K562 (cell line): Measurements from ENCODE around the gene ZNF598. TPM values are rescaled to one million over a fixed set of nuclear protein-coding genes. Genes with fewer than 3 reads are reported as not detected.

Experiments used
- BDP1 ChIP-seq: IDR thresholded peaks from 3 replicates; pipeline ENCODE4 v1.6.1; 2011; ENCODE audit not compliant: insufficient read length, insufficient read depth
- BRD4 ChIP-seq: fragments of 200-600 bp; sonication (generic); IDR thresholded peaks from 2 replicates; pipeline ENCODE4 v1.6.1; 2017; ENCODE audit warnings: inconsistent platforms
- CBX2 ChIP-seq: fragments of 200-600 bp; sonication (generic); IDR thresholded peaks from one replicate; pipeline ENCODE4 v1.6.1; 2012; ENCODE audit warnings: mild to moderate bottlenecking, low read length, inconsistent platforms; ENCODE audit not compliant: insufficient read depth, poor library complexity, severe bottlenecking
- CCNT2 ChIP-seq: IDR thresholded peaks from 2 replicates; pipeline ENCODE4 v1.6.1; 2011; ENCODE audit warnings: borderline replicate concordance, low read depth, mild to moderate bottlenecking, moderate library complexity, mixed read lengths, low read length; ENCODE audit not compliant: insufficient read length; ENCODE audit errors: extremely low read depth
- CREBBP ChIP-seq: IDR thresholded peaks from one replicate; pipeline ENCODE4 v1.6.1; 2012; ENCODE audit warnings: low read depth, mild to moderate bottlenecking, control low read depth, inconsistent platforms, low read length
- HNRNPH1 ChIP-seq: fragments of 200-400 bp; formaldehyde crosslinking; optimal IDR thresholded peaks from 2 replicates; pipeline ENCODE3; 2017; ENCODE audit warnings: low read depth, mild to moderate bottlenecking, low read length, moderate library complexity
- HNRNPUL1 ChIP-seq: fragments of 200-400 bp; formaldehyde crosslinking; IDR thresholded peaks from 2 replicates; pipeline ENCODE4 v1.6.1; 2017; ENCODE audit warnings: low read length
- MIER1 ChIP-seq: fragments of 450-650 bp; IDR thresholded peaks from 2 replicates; pipeline ENCODE4 v1.6.1; 2016; ENCODE audit warnings: antibody characterized with exemption, mild to moderate bottlenecking, low read depth
- NCOA1 ChIP-seq: fragments of 450-650 bp; IDR thresholded peaks from 2 replicates; pipeline ENCODE4 v1.6.1; 2016; ENCODE audit warnings: low read depth
- RNF2 ChIP-seq: sonication (generic); IDR thresholded peaks from 2 replicates; pipeline ENCODE4 v1.6.1; 2016
- SRSF1 ChIP-seq: fragments of 200-400 bp; formaldehyde crosslinking; IDR thresholded peaks from 2 replicates; pipeline ENCODE4 v1.6.1; 2017; ENCODE audit warnings: mild to moderate bottlenecking, low read depth, low read length, moderate library complexity
- polyA plus RNA-seq, 8 experiments: library from polyadenylated mRNA; depleted of rRNA in 4 of 8; stranded (reverse) in 5 of 8; unstranded in 3 of 8; fragments of >200 nt; fragmentation: Nextera tagmentation in 2 of 8; fragmentation: Illumina TruSeq in 1 of 8; extraction: Ambion mirVana in 2 of 8; extraction: Trizol in 1 of 8; gene quantifications; 2 replicates each; pipeline versions ENCODE4 v1.2.1 to v1.2.3, GENCODE V29; 2011 to 2014; ENCODE audit warnings: inconsistent platforms in 1 of 8, missing spikeins in 1 of 8
- total RNA-seq, 7 experiments: library from RNA; depleted of rRNA in 6 of 7; stranded (reverse); fragments of >200 nt in 6 of 7; fragmentation: Illumina TruSeq in 2 of 7; extraction: Trizol in 2 of 7; gene quantifications; 2 replicates each; pipeline versions ENCODE4 v1.2.1 to v1.2.3, GENCODE V29; 2011 to 2021; ENCODE audit warnings: low replicate concordance in 1 of 7
- TF ChIP-seq, protein P1 (sequence below), 2 experiments: fragments of 450-650 bp; formaldehyde crosslinking in 1 of 2; IDR thresholded peaks; 2 replicates each; pipeline versions ENCODE4 v1.4.0 to v1.6.1; 2014 to 2020; ENCODE audit warnings: mild to moderate bottlenecking in 2 of 2, borderline replicate concordance in 1 of 2, low read depth in 1 of 2
- TF ChIP-seq, protein P2 (sequence below): fragments of 250-450 bp; sonication (Bioruptor Pico); IDR thresholded peaks from 2 replicates; pipeline ENCODE4 v1.4.0; 2020

ZNF598 gene
- total and polyA plus RNA-seq, 9 of the 15 experiments (the other 6 are each of a cell fraction or from before 2014, with no cell fraction given) = 0.11 to 115 (median 29.6) TPM

DNA sequence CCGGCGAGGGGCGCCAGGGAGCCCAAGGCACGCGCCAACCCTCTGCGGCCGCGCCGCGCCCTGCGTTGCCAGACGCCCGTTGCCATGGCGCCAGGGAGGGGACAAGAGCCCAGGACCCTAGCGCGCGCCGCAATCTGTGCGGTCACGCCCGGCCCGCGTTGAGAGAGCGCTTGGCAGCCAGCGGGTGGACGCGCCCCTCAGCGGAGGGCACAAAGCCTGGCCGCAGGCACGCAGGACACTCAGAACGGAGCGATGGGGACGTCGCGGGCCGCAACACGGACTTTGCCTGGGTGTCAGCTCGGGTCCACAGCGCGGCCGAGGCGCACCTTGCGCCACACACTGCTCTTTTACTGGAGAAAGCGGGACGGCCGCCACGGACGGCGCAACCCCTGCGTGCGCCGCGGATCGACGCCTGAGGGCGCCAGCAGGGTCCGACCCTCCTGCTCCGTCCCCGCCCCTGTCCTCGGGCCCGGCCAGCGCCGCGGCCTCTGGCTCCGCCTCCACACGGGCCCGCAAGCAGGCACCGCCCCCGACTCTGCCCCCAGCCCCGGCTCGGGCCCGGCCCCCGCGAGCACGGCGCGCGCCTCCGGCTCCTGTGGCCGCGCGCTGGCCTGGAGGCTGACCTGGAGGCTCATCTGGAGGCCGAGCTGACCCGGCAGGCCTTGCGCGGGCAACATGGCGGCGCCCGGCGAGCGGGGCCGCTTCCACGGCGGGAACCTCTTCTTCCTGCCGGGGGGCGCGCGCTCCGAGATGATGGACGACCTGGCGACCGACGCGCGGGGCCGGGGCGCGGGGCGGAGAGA is 25.9 kb downstream of the ZNF598 start, which contains the start of gene GFER (continued):
- TF ChIP-seq, protein P1, sequence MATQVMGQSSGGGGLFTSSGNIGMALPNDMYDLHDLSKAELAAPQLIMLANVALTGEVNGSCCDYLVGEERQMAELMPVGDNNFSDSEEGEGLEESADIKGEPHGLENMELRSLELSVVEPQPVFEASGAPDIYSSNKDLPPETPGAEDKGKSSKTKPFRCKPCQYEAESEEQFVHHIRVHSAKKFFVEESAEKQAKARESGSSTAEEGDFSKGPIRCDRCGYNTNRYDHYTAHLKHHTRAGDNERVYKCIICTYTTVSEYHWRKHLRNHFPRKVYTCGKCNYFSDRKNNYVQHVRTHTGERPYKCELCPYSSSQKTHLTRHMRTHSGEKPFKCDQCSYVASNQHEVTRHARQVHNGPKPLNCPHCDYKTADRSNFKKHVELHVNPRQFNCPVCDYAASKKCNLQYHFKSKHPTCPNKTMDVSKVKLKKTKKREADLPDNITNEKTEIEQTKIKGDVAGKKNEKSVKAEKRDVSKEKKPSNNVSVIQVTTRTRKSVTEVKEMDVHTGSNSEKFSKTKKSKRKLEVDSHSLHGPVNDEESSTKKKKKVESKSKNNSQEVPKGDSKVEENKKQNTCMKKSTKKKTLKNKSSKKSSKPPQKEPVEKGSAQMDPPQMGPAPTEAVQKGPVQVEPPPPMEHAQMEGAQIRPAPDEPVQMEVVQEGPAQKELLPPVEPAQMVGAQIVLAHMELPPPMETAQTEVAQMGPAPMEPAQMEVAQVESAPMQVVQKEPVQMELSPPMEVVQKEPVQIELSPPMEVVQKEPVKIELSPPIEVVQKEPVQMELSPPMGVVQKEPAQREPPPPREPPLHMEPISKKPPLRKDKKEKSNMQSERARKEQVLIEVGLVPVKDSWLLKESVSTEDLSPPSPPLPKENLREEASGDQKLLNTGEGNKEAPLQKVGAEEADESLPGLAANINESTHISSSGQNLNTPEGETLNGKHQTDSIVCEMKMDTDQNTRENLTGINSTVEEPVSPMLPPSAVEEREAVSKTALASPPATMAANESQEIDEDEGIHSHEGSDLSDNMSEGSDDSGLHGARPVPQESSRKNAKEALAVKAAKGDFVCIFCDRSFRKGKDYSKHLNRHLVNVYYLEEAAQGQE (IDR thresholded peaks at IDR 0.05; ENCODE audit: borderline replicate concordance) = no peak
- TF ChIP-seq, protein P1 (CRISPR knock-in tag; IDR thresholded peaks at IDR 0.05; ENCODE audit: low read depth) = peak; percentile 17; the same call in 1 of the 2 replicates
- TF ChIP-seq SRSF1 (peak; percentile 52; the same call in 1 of the 2 replicates), CBX2 (no peak), MIER1 (no peak), HNRNPH1 (no peak), NCOA1 (no peak), HNRNPUL1 (no peak), CCNT2 (peak; percentile 92), CREBBP (no peak), BRD4 (0 out of 2 replicates have a peak, but pooled peaks have one; percentile 11), BDP1 (no peak), RNF2 (no peak)
- TF ChIP-seq, protein P2, sequence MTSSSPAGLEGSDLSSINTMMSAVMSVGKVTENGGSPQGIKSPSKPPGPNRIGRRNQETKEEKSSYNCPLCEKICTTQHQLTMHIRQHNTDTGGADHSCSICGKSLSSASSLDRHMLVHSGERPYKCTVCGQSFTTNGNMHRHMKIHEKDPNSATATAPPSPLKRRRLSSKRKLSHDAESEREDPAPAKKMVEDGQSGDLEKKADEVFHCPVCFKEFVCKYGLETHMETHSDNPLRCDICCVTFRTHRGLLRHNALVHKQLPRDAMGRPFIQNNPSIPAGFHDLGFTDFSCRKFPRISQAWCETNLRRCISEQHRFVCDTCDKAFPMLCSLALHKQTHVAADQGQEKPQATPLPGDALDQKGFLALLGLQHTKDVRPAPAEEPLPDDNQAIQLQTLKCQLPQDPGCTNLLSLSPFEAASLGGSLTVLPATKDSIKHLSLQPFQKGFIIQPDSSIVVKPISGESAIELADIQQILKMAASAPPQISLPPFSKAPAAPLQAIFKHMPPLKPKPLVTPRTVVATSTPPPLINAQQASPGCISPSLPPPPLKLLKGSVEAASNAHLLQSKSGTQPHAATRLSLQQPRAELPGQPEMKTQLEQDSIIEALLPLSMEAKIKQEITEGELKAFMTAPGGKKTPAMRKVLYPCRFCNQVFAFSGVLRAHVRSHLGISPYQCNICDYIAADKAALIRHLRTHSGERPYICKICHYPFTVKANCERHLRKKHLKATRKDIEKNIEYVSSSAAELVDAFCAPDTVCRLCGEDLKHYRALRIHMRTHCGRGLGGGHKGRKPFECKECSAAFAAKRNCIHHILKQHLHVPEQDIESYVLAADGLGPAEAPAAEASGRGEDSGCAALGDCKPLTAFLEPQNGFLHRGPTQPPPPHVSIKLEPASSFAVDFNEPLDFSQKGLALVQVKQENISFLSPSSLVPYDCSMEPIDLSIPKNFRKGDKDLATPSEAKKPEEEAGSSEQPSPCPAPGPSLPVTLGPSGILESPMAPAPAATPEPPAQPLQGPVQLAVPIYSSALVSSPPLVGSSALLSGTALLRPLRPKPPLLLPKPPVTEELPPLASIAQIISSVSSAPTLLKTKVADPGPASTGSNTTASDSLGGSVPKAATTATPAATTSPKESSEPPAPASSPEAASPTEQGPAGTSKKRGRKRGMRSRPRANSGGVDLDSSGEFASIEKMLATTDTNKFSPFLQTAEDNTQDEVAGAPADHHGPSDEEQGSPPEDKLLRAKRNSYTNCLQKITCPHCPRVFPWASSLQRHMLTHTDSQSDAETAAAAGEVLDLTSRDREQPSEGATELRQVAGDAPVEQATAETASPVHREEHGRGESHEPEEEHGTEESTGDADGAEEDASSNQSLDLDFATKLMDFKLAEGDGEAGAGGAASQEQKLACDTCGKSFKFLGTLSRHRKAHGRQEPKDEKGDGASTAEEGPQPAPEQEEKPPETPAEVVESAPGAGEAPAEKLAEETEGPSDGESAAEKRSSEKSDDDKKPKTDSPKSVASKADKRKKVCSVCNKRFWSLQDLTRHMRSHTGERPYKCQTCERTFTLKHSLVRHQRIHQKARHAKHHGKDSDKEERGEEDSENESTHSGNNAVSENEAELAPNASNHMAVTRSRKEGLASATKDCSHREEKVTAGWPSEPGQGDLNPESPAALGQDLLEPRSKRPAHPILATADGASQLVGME (CRISPR knock-in tag) = no peak
